Measurements from ENCODE around the gene DAPL1.

Gene DAPL1

GRCh38 chr2:158782616-158783015 is 12.5 kb upstream of the DAPL1 start:
- H3K4me3 ChIP-seq = no peak overlapping the region
- TF ChIP-seq FOXP2 (optimal IDR thresholded peaks at IDR 0.05; ENCODE audit: control extremely low read depth, extremely low read length, insufficient read depth) = no peak
- TF ChIP-seq EZH2 (IDR thresholded peaks at IDR 0.05) = no peak
- no peak for TF ChIP-seq POLR2AphosphoS5 (IDR thresholded peaks at IDR 0.05; ENCODE audit: borderline replicate concordance, low read depth, low read length)
- H3K9ac ChIP-seq (ENCODE audit: insufficient read length) = no peak overlapping the region
- no peak overlapping the region for H3K27ac ChIP-seq
- no peak for DNase-seq (ENCODE audit: low read depth, low spot score)
- H3K9me3 ChIP-seq (ENCODE audit: low read depth, low read length) = no peaks in the 10 kb centered on the region
- no peaks in the 10 kb centered on the region for H3K36me3 ChIP-seq (ENCODE audit: insufficient read depth, low read length)

DNA sequence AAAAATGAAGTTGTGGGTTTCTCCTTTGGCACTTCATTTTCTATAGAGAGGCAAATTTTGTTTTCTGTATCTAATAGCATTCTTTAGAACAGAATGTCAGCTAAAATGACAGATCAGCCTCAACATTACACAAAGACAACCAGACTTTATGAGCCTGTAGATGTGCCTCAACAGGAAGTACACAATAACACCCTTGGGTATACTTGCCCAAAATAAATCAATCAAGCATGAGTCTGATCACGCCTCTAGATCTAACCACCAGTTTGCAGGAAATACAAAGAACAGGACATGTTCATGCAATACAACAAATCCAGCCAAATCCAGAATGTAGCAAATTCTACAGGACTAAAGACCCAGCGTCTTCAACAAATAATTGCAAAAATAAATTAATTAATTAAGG is 11.2 kb upstream of the DAPL1 start:
- TF ChIP-seq EZH2 (IDR thresholded peaks at IDR 0.05) (no peak), POLR2AphosphoS5 (IDR thresholded peaks at IDR 0.05; ENCODE audit: borderline replicate concordance, low read depth, low read length) (no peak; the same call in 1 of the 2 replicates), FOXP2 (optimal IDR thresholded peaks at IDR 0.05; ENCODE audit: control extremely low read depth, extremely low read length, insufficient read depth) (peak; percentile 16)

GRCh38 chr2:158786897-158787296 is 8.2 kb upstream of the DAPL1 start:
- no peak overlapping the region for H3K27ac ChIP-seq
- no peaks in the 10 kb centered on the region for H3K36me3 ChIP-seq (ENCODE audit: insufficient read depth, low read length)
- TF ChIP-seq EZH2 (IDR thresholded peaks at IDR 0.05) (no peak), FOXP2 (optimal IDR thresholded peaks at IDR 0.05; ENCODE audit: control extremely low read depth, extremely low read length, insufficient read depth) (no peak), POLR2AphosphoS5 (IDR thresholded peaks at IDR 0.05; ENCODE audit: borderline replicate concordance, low read depth, low read length) (no peak)
- no peak overlapping the region for H3K4me3 ChIP-seq
- H3K9me3 ChIP-seq (ENCODE audit: low read depth, low read length) = no peaks in the 10 kb centered on the region
- DNase-seq (ENCODE audit: low read depth, low spot score) = no peak
- H3K9ac ChIP-seq (ENCODE audit: insufficient read length) = no peak overlapping the region

More for the DNA sequence above, 11.2 kb upstream of the DAPL1 start:
- Histone ChIP-seq H3K9me3 (ENCODE audit: low read depth, low read length) (no peaks in the 10 kb centered on the region), H3K9ac (ENCODE audit: insufficient read length) (no peak overlapping the region), H3K27ac (peak overlapping the region; percentile 63), H3K4me3 (peak overlapping the region; percentile 43; the same call in 1 of the 2 replicates), H3K36me3 (ENCODE audit: insufficient read depth, low read length) (no peaks in the 10 kb centered on the region)
- DNase-seq (ENCODE audit: low read depth, low spot score) = no peak

GRCh38 chr2:158788951-158789350 is 6.2 kb upstream of the DAPL1 start:
- no peaks in the 10 kb centered on the region for H3K9me3 ChIP-seq (ENCODE audit: low read depth, low read length)
- no peak for TF ChIP-seq EZH2 (IDR thresholded peaks at IDR 0.05)
- TF ChIP-seq FOXP2 (optimal IDR thresholded peaks at IDR 0.05; ENCODE audit: control extremely low read depth, extremely low read length, insufficient read depth) = no peak
- no peak for TF ChIP-seq POLR2AphosphoS5 (IDR thresholded peaks at IDR 0.05; ENCODE audit: borderline replicate concordance, low read depth, low read length)
- H3K9ac ChIP-seq (ENCODE audit: insufficient read length) = no peak overlapping the region
- no peak for DNase-seq (ENCODE audit: low read depth, low spot score)
- H3K36me3 ChIP-seq (ENCODE audit: insufficient read depth, low read length) = no peaks in the 10 kb centered on the region
- H3K4me3 ChIP-seq = no peak overlapping the region
- H3K27ac ChIP-seq = no peak overlapping the region

DNA sequence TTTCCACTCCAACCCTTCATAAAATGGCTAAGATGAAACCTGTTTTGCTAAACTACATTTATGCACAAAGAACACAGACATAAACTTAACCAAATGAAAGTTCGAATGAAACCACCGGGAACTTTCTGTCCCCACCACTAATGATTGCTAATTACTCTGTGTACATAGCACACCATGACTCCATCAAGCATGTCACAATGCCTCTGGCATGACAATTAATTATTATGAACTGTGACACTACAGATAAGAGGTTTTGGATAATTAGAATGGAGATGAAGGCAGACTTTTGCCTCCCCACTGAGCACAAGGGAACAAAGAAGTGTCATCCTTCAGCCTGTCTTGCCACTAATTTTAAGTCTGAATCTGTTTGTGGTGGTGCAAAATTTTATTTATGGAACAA is 1.5 kb downstream of the DAPL1 start:
- Histone ChIP-seq H3K9me3 (ENCODE audit: low read depth, low read length) (no peaks in the 10 kb centered on the region), H3K4me3 (no peak overlapping the region), H3K27ac (no peak overlapping the region), H3K9ac (ENCODE audit: insufficient read length) (no peak overlapping the region), H3K36me3 (ENCODE audit: insufficient read depth, low read length) (no peaks in the 10 kb centered on the region)
- DNase-seq (ENCODE audit: low read depth, low spot score) = no peak
- TF ChIP-seq EZH2 (IDR thresholded peaks at IDR 0.05) = no peak
- TF ChIP-seq POLR2AphosphoS5 (IDR thresholded peaks at IDR 0.05; ENCODE audit: borderline replicate concordance, low read depth, low read length) = no peak
- TF ChIP-seq FOXP2 (optimal IDR thresholded peaks at IDR 0.05; ENCODE audit: control extremely low read depth, extremely low read length, insufficient read depth) = no peak

- DNase-seq (ENCODE audit: low read depth, low spot score) = no peak
- no peak overlapping the region for H3K9ac ChIP-seq (ENCODE audit: insufficient read length)
- H3K27ac ChIP-seq = no peak overlapping the region
- no peak for TF ChIP-seq FOXP2 (optimal IDR thresholded peaks at IDR 0.05; ENCODE audit: control extremely low read depth, extremely low read length, insufficient read depth)
- no peak for TF ChIP-seq EZH2 (IDR thresholded peaks at IDR 0.05)
- no peak for TF ChIP-seq POLR2AphosphoS5 (IDR thresholded peaks at IDR 0.05; ENCODE audit: borderline replicate concordance, low read depth, low read length)
- H3K36me3 ChIP-seq (ENCODE audit: insufficient read depth, low read length) = no peaks in the 10 kb centered on the region
- no peaks in the 10 kb centered on the region for H3K9me3 ChIP-seq (ENCODE audit: low read depth, low read length)
- H3K4me3 ChIP-seq = no peak overlapping the region
Measured at GRCh38 chr2:158797963-158798700, 3.0 kb downstream of the DAPL1 start.

GRCh38 chr2:158799181-158799580 is 4.1 kb downstream of the DAPL1 start:
- H3K9ac ChIP-seq (ENCODE audit: insufficient read length) = no peak overlapping the region
- H3K27ac ChIP-seq = no peak overlapping the region
- no peaks in the 10 kb centered on the region for H3K9me3 ChIP-seq (ENCODE audit: low read depth, low read length)
- H3K4me3 ChIP-seq = no peak overlapping the region
- TF ChIP-seq FOXP2 (optimal IDR thresholded peaks at IDR 0.05; ENCODE audit: control extremely low read depth, extremely low read length, insufficient read depth) (no peak), POLR2AphosphoS5 (IDR thresholded peaks at IDR 0.05; ENCODE audit: borderline replicate concordance, low read depth, low read length) (no peak), EZH2 (IDR thresholded peaks at IDR 0.05) (no peak)
- no peak for DNase-seq (ENCODE audit: low read depth, low spot score)
- H3K36me3 ChIP-seq (ENCODE audit: insufficient read depth, low read length) = no peaks in the 10 kb centered on the region

DNA sequence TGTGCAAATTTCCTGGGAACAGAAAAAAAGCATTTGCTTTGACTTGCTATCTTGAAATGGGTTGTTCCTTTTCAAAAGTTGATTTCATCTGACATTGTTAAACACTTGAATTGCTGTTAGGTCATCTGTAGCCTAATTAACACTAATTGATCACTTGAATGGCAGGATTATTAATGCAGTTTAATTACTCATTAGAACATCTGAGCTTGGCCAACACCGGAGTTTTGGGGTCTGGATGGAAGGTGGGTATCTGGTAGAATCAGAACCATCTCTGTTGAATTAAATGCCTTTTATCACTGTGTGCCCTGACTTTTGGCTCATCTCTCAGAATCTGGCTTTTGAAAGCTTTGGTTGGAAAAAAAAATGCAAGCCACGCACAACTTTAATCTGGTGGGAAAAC is 8.4 kb downstream of the DAPL1 start:
- TF ChIP-seq POLR2AphosphoS5 (IDR thresholded peaks at IDR 0.05; ENCODE audit: borderline replicate concordance, low read depth, low read length) = no peak
- no peak for TF ChIP-seq EZH2 (IDR thresholded peaks at IDR 0.05)
- no peak for TF ChIP-seq FOXP2 (optimal IDR thresholded peaks at IDR 0.05; ENCODE audit: control extremely low read depth, extremely low read length, insufficient read depth)
- Histone ChIP-seq H3K9me3 (ENCODE audit: low read depth, low read length) (no peaks in the 10 kb centered on the region), H3K9ac (ENCODE audit: insufficient read length) (no peak overlapping the region), H3K4me3 (no peak overlapping the region), H3K36me3 (ENCODE audit: insufficient read depth, low read length) (no peaks in the 10 kb centered on the region), H3K27ac (no peak overlapping the region)
- no peak for DNase-seq (ENCODE audit: low read depth, low spot score)
